Large intestine (tissue), 3 donors: ENCODE measurements around the gene MTM1. TPM values are rescaled to one million over a fixed set of nuclear protein-coding genes. Genes with fewer than 3 reads are reported as not detected.

Experiments used
- DNase-seq, 2 donors: peaks; one replicate each; pipeline versions ENCODE4 v3.0.0 to v3.0.0-alpha.2; 2013
- H3K27ac ChIP-seq: one replicate; pipeline ENCODE4 v1.5.1; 2013; ENCODE audit warnings: low read length
- H3K27me3 ChIP-seq: 2 replicates; pipeline ENCODE4 v1.6.1; 2013; ENCODE audit warnings: low read length; ENCODE audit not compliant: control insufficient read depth, insufficient read depth
- H3K36me3 ChIP-seq: 2 replicates; pipeline ENCODE4 v1.6.1; 2013; ENCODE audit warnings: low read length; ENCODE audit not compliant: control insufficient read depth, insufficient read depth
- H3K4me1 ChIP-seq: one replicate; pipeline ENCODE4 v1.6.1; 2013; ENCODE audit warnings: low read length; ENCODE audit not compliant: control insufficient read depth, insufficient read depth
- H3K4me3 ChIP-seq: one replicate; pipeline ENCODE4 v1.5.1; 2013; ENCODE audit warnings: low read length
- H3K9me3 ChIP-seq: one replicate; pipeline ENCODE4 v1.6.1; 2013; ENCODE audit warnings: mild to moderate bottlenecking, low read depth, low read length, moderate library complexity; ENCODE audit not compliant: control insufficient read depth
- WGBS: methylation state at CpG from one replicate; pipeline ENCODE4 v1.1.5; 2013; ENCODE audit warnings: low lambda C conversion rate; ENCODE audit not compliant: insufficient coverage; 5-methylcytosine and 5-hydroxymethylcytosine counted together
- polyA plus RNA-seq: library from polyadenylated mRNA; unstranded; fragments of 120-200 nt; gene quantifications from one replicate; pipeline ENCODE4 v1.2.1, GENCODE V29; 2013

Gene MTM1
- polyA plus RNA-seq, 1 donor: 16.1 TPM

- Histone ChIP-seq H3K36me3 (peaks cover 15% of the 10 kb centered on the region), H3K4me3 (no peak overlapping the region), H3K27me3 (no peaks in the 10 kb centered on the region), H3K4me1 (no peaks in the 10 kb centered on the region), H3K27ac (no peak overlapping the region), H3K9me3 (no peaks in the 10 kb centered on the region)
- WGBS: 100% methylated on average over 1 of the region's 2 CpGs
- no peak for DNase-seq
Observed at GRCh38 chrX:150651906-150652305, 83.5 kb downstream of the MTM1 start.

GRCh38 chrX:150655788-150656187 lies 87.4 kb downstream of the MTM1 start:
- no peaks in the 10 kb centered on the region for H3K27me3 ChIP-seq
- H3K36me3 ChIP-seq: peaks cover 15% of the 10 kb centered on the region
- no CpG with 5 or more reads among the region's 2 CpGs for WGBS
- H3K27ac ChIP-seq: no peak overlapping the region
- no peaks in the 10 kb centered on the region for H3K4me1 ChIP-seq
- no peak overlapping the region for H3K4me3 ChIP-seq
- no peak for DNase-seq
- H3K9me3 ChIP-seq: no peaks in the 10 kb centered on the region

GRCh38 chrX:150663073-150663472 lies 94.7 kb downstream of the MTM1 start:
- Histone ChIP-seq H3K9me3 (no peaks in the 10 kb centered on the region), H3K27ac (no peak overlapping the region), H3K27me3 (no peaks in the 10 kb centered on the region), H3K36me3 (peaks cover 15% of the 10 kb centered on the region), H3K4me1 (no peaks in the 10 kb centered on the region), H3K4me3 (no peak overlapping the region)
- no CpG with 5 or more reads among the region's 2 CpGs for WGBS
- no peak for DNase-seq

GRCh38 chrX:150664290-150664689 lies 95.9 kb downstream of the MTM1 start:
- no peaks in the 10 kb centered on the region for H3K27me3 ChIP-seq
- H3K4me3 ChIP-seq: no peak overlapping the region
- H3K27ac ChIP-seq: no peak overlapping the region
- H3K4me1 ChIP-seq: no peaks in the 10 kb centered on the region
- WGBS: no CpG with 5 or more reads among the region's 2 CpGs
- no peaks in the 10 kb centered on the region for H3K9me3 ChIP-seq
- H3K36me3 ChIP-seq: peaks cover 15% of the 10 kb centered on the region
- DNase-seq: no peak

- DNase-seq: no peak
- H3K4me1 ChIP-seq: no peaks in the 10 kb centered on the region
- H3K36me3 ChIP-seq: peaks cover 2% of the 10 kb centered on the region
- H3K9me3 ChIP-seq: no peaks in the 10 kb centered on the region
- WGBS: no CpG with 5 or more reads among the region's 2 CpGs
- H3K27ac ChIP-seq: no peak overlapping the region
- no peak overlapping the region for H3K4me3 ChIP-seq
- H3K27me3 ChIP-seq: no peaks in the 10 kb centered on the region
Observed at GRCh38 chrX:150676221-150676620, 107.8 kb downstream of the MTM1 start.

GRCh38 chrX:150680974-150681373 lies 112.6 kb downstream of the MTM1 start:
- H3K27me3 ChIP-seq: no peaks in the 10 kb centered on the region
- H3K4me1 ChIP-seq: no peaks in the 10 kb centered on the region
- no peaks in the 10 kb centered on the region for H3K36me3 ChIP-seq
- WGBS: 53% methylated on average over 3 of the region's 7 CpGs
- H3K4me3 ChIP-seq: no peak overlapping the region
- no peak overlapping the region for H3K27ac ChIP-seq
- DNase-seq: peak in 1 of 2 donors; percentile 3
- no peaks in the 10 kb centered on the region for H3K9me3 ChIP-seq

DNA sequence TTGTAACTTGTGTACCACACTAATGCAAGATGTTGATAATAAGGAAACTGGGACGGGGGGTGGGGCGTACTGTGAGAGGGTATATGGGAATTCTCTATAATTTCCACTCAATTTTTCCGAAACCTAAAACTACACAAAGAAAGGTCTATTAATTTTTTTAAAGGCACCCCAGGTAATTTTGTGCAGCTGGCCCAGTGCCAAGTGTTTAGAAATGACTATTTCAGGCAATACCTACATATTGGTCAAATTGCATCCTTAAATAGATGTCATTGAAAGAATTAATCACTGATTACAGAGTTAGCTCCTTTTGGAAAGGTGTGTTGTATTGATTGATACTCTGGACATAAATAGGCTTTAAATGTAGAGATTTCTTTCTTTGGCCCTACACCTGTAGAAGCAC lies 114.7 kb downstream of the MTM1 start:
- H3K27ac ChIP-seq: no peak overlapping the region

GRCh38 chrX:150683536-150684146 lies 115.2 kb downstream of the MTM1 start:
- Histone ChIP-seq H3K4me3 (no peak overlapping the region), H3K27ac (no peak overlapping the region), H3K36me3 (no peaks in the 10 kb centered on the region), H3K4me1 (no peaks in the 10 kb centered on the region), H3K27me3 (no peaks in the 10 kb centered on the region), H3K9me3 (no peaks in the 10 kb centered on the region)
- DNase-seq: peak in 1 of 2 donors; percentile 9
- WGBS: no CpG with 5 or more reads among the region's 7 CpGs

More for the DNA sequence above, 114.7 kb downstream of the MTM1 start:
- WGBS: no CpG with 5 or more reads among the region's 3 CpGs
- no peaks in the 10 kb centered on the region for H3K9me3 ChIP-seq
- no peak overlapping the region for H3K4me3 ChIP-seq
- no peaks in the 10 kb centered on the region for H3K4me1 ChIP-seq
- DNase-seq: no peak
- H3K36me3 ChIP-seq: no peaks in the 10 kb centered on the region
- H3K27me3 ChIP-seq: no peaks in the 10 kb centered on the region

GRCh38 chrX:150688911-150689451 lies 120.6 kb downstream of the MTM1 start:
- H3K9me3 ChIP-seq: no peaks in the 10 kb centered on the region
- no CpG with 5 or more reads among the region's 5 CpGs for WGBS
- no peaks in the 10 kb centered on the region for H3K36me3 ChIP-seq
- no peaks in the 10 kb centered on the region for H3K4me1 ChIP-seq
- peak in 1 of 2 donors; percentile 3 for DNase-seq
- no peaks in the 10 kb centered on the region for H3K27me3 ChIP-seq
- H3K4me3 ChIP-seq: no peak overlapping the region
- no peak overlapping the region for H3K27ac ChIP-seq

GRCh38 chrX:150690126-150690525 lies 121.7 kb downstream of the MTM1 start:
- no peak overlapping the region for H3K4me3 ChIP-seq
- H3K36me3 ChIP-seq: no peaks in the 10 kb centered on the region
- H3K4me1 ChIP-seq: no peaks in the 10 kb centered on the region
- DNase-seq: no peak
- H3K27me3 ChIP-seq: no peaks in the 10 kb centered on the region
- H3K27ac ChIP-seq: no peak overlapping the region
- no peaks in the 10 kb centered on the region for H3K9me3 ChIP-seq

DNA sequence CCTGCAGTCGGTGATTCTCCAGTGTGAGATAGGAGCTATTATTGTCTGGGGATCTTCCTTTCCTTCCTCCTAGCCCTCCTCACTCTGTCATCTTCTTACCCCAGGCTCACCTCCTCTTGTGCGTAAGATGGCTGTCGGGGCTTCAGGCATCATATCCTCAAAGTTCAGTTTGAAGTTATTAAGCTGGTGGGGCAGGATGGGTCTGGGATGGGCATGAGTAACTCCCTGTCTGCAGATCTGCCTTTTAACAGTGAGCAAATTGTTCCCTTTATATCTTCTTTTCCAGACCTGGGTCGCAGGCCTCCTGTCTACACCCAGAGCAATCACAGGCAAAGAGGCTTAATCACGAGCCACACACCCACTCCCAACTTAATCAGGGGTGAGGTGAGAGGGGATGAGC lies 123.9 kb downstream of the MTM1 start:
- no CpG with 5 or more reads among the region's 5 CpGs for WGBS
- H3K27me3 ChIP-seq: no peaks in the 10 kb centered on the region
- peak in 1 of 2 donors; percentile 7 for DNase-seq
- H3K9me3 ChIP-seq: no peaks in the 10 kb centered on the region
- no peaks in the 10 kb centered on the region for H3K36me3 ChIP-seq
- H3K4me1 ChIP-seq: no peaks in the 10 kb centered on the region
- H3K27ac ChIP-seq: no peak overlapping the region
- H3K4me3 ChIP-seq: peak overlapping the region; percentile 60
